Measurements from ENCODE around the gene KRT14. TPM values are rescaled to one million over a fixed set of nuclear protein-coding genes. Genes with fewer than 3 reads are reported as not detected.
"Not testable (repeated sequence)": the region's sequence is repeated elsewhere in the genome, so short reads cannot be mapped to it uniquely, and the experiment has no call there.

The KRT14 gene
- total RNA-seq, 2 donors from 2014 or later, result 0.25 to 0.40 TPM

- no peak for ATAC-seq
- intact Hi-C loops (cut with DNase I, micrococcal nuclease), result loop anchor here in 1 of 2 donors (10.0 kb wide), 1 partner anchor 88 kb away; no protein-coding TSS in a partner anchor
- DNase-seq, result no peak
These were observed 29.8 kb downstream of the KRT14 start for GRCh38 chr17:41556931-41557330.

GRCh38 chr17:41556306-41556705 is 30.4 kb downstream of the KRT14 start:
- no peak for DNase-seq
- no peak for ATAC-seq
- intact Hi-C loops (cut with DNase I, micrococcal nuclease), result loop anchor here in 1 of 2 donors (10.0 kb wide), 1 partner anchor 88 kb away; no protein-coding TSS in a partner anchor

GRCh38 chr17:41555105-41555887 is 31.4 kb downstream of the KRT14 start:
- DNase-seq (peak in 1 of 2 donors; percentile 59), ATAC-seq (peak; percentile 83)
- intact Hi-C loops (cut with DNase I, micrococcal nuclease), result loop anchor here in 1 of 2 donors (10.0 kb wide), 1 partner anchor 90 kb away; no protein-coding TSS in a partner anchor

GRCh38 chr17:41553987-41554680 is 32.6 kb downstream of the KRT14 start:
- intact Hi-C loops (cut with DNase I, micrococcal nuclease), result loop anchor here in 1 of 2 donors (10.0 kb wide), 1 partner anchor 91 kb away; no protein-coding TSS in a partner anchor
- ATAC-seq, result no peak

GRCh38 chr17:41553176-41553575 is 33.5 kb downstream of the KRT14 start:
- no peak for DNase-seq

More at GRCh38 chr17:41553987-41554680, 32.6 kb downstream of the KRT14 start:
- no peak for DNase-seq

GRCh38 chr17:41552455-41552854 is 34.2 kb downstream of the KRT14 start:
- intact Hi-C loops (cut with DNase I, micrococcal nuclease), result loop anchor here in 1 of 2 donors (10.0 kb wide), 1 partner anchor 92 kb away; no protein-coding TSS in a partner anchor
- no peak for DNase-seq
- no peak for ATAC-seq

More at GRCh38 chr17:41553176-41553575, 33.5 kb downstream of the KRT14 start:
- ATAC-seq, result no peak
- intact Hi-C loops (cut with DNase I, micrococcal nuclease), result loop anchor here in 1 of 2 donors (10.0 kb wide), 1 partner anchor 92 kb away; no protein-coding TSS in a partner anchor

- DNase-seq (no peak), ATAC-seq (no peak)
- intact Hi-C loops (cut with DNase I, micrococcal nuclease), result loop anchor here in 1 of 2 donors (10.0 kb wide), 1 partner anchor 93 kb away; no protein-coding TSS in a partner anchor
These were observed 35.3 kb downstream of the KRT14 start for GRCh38 chr17:41551365-41551764.

- intact Hi-C loops (cut with DNase I, micrococcal nuclease), result loop anchor here (5.0 to 10.0 kb wide), 3 partner anchors 95 to 645 kb away; no protein-coding TSS in a partner anchor
- ATAC-seq, result peak; percentile 65
- peak; percentile 71 to 82 for DNase-seq
These were observed 37.1 kb downstream of the KRT14 start for GRCh38 chr17:41549596-41550039.

- ATAC-seq, result peak; percentile 69
- DNase-seq, result peak; percentile 87 to 94
- intact Hi-C loops (cut with DNase I, micrococcal nuclease), result loop anchor here in 1 of 2 donors (5.0 to 10.0 kb wide), 2 partner anchors 98 to 644 kb away; no protein-coding TSS in a partner anchor
These were observed 37.7 kb downstream of the KRT14 start for GRCh38 chr17:41548844-41549595.

- intact Hi-C loops (cut with DNase I, micrococcal nuclease), result loop anchor here in 1 of 2 donors (5.0 to 10.0 kb wide), 2 partner anchors 99 to 643 kb away; no protein-coding TSS in a partner anchor
- DNase-seq (peak; percentile 75 to 83), ATAC-seq (peak; percentile 57)
These were observed 38.5 kb downstream of the KRT14 start for GRCh38 chr17:41547921-41548843.

GRCh38 chr17:41547378-41547841 is 39.3 kb downstream of the KRT14 start:
- DNase-seq, result peak in 1 of 2 donors; percentile 54

GRCh38 chr17:41546819-41547218 is 39.9 kb downstream of the KRT14 start:
- ATAC-seq (no peak), DNase-seq (no peak)
- intact Hi-C loops (cut with DNase I, micrococcal nuclease), result loop anchor here in 1 of 2 donors (5.0 to 10.0 kb wide), 2 partner anchors 100 to 642 kb away; no protein-coding TSS in a partner anchor

More at GRCh38 chr17:41547378-41547841, 39.3 kb downstream of the KRT14 start:
- peak; percentile 10 for ATAC-seq
- intact Hi-C loops (cut with DNase I, micrococcal nuclease), result loop anchor here in 1 of 2 donors (5.0 to 10.0 kb wide), 2 partner anchors 100 to 643 kb away; no protein-coding TSS in a partner anchor

- ATAC-seq (no peak), DNase-seq (no peak)
- intact Hi-C loops (cut with DNase I, micrococcal nuclease), result loop anchor here in 1 of 2 donors (5.0 to 10.0 kb wide), 2 partner anchors 101 to 641 kb away; no protein-coding TSS in a partner anchor
These were observed 40.8 kb downstream of the KRT14 start for GRCh38 chr17:41545829-41546410.

- ATAC-seq, result no peak
- intact Hi-C loops (cut with DNase I, micrococcal nuclease), result loop anchor here in 1 of 2 donors (5.0 to 10.0 kb wide), 2 partner anchors 102 to 640 kb away; no protein-coding TSS in a partner anchor
- DNase-seq, result no peak
These were observed 41.8 kb downstream of the KRT14 start for GRCh38 chr17:41544935-41545334.

- DNase-seq, result peak; percentile 60 to 79
- intact Hi-C loops (cut with DNase I, micrococcal nuclease), result loop anchor here in 1 of 2 donors (10.0 kb wide), 1 partner anchor 640 kb away; no protein-coding TSS in a partner anchor
- ATAC-seq, result peak; percentile 63
These were observed 42.2 kb downstream of the KRT14 start for GRCh38 chr17:41544491-41544892.

- ATAC-seq, DNase-seq: not testable (repeated sequence)
- intact Hi-C loops (cut with DNase I, micrococcal nuclease), result loop anchor here in 1 of 2 donors (10.0 kb wide), 1 partner anchor 638 kb away; no protein-coding TSS in a partner anchor
These were observed 43.9 kb downstream of the KRT14 start for GRCh38 chr17:41542786-41543185.

Measured in left colon (tissue), 2 donors.